NCI-H146 treated with DMSO at 0.1 percent for 48 hours (cell line): ENCODE results near the gene MYL7.

ENCODE experiments used
- DNase-seq: peaks from one replicate; lab custom pipeline; 2025; ENCODE audit not compliant: unreplicated experiment; lab: John Stamatoyannopoulos, UW

MYL7 gene

GRCh38 chr7:44112997-44113763 is 28.0 kb downstream of the MYL7 start:
- DNase-seq = no peak

GRCh38 chr7:44112231-44112996 is 28.7 kb downstream of the MYL7 start:
- DNase-seq = no peak

GRCh38 chr7:44111761-44112160 is 29.4 kb downstream of the MYL7 start:
- no peak for DNase-seq

- DNase-seq = no peak
These were observed 30.2 kb downstream of the MYL7 start for GRCh38 chr7:44110719-44111635.

- DNase-seq = no peak
These were observed 31.1 kb downstream of the MYL7 start for GRCh38 chr7:44109991-44110390.

- DNase-seq = no peak
These were observed 32.1 kb downstream of the MYL7 start for GRCh38 chr7:44108768-44109750.

- DNase-seq = no peak
These were observed 33.0 kb downstream of the MYL7 start for GRCh38 chr7:44107961-44108767.

GRCh38 chr7:44107116-44107960 is 33.8 kb downstream of the MYL7 start:
- DNase-seq = no peak

GRCh38 chr7:44106311-44107065 is 34.6 kb downstream of the MYL7 start:
- no peak for DNase-seq

- DNase-seq = no peak
These were observed 35.3 kb downstream of the MYL7 start for GRCh38 chr7:44105832-44106231.

GRCh38 chr7:44104860-44105771 is 36.0 kb downstream of the MYL7 start:
- no peak for DNase-seq

- DNase-seq = no peak
These were observed 36.9 kb downstream of the MYL7 start, which contains the start of gene AEBP1 for GRCh38 chr7:44103923-44104859. Gene AEBP1, plus strand, starts transcription at chr7:44104345. Its CDS starts 321 bp downstream, at chr7:44104666.

GRCh38 chr7:44103566-44103922 is 37.6 kb downstream of the MYL7 start:
- no peak for DNase-seq

GRCh38 chr7:44102846-44103565 is 38.1 kb downstream of the MYL7 start:
- DNase-seq = no peak
